Activated CD8-positive, alpha-beta memory T cell treated with anti-CD3 and anti-CD28 coated beads, Interleukin-2, amount 50 U/mL, for 4 hours (primary cell): ENCODE measurements around the gene PPP2R2B.

Source experiments
- DNase-seq: peaks from one replicate; pipeline ENCODE4 v3.0.0-alpha.2; 2020

Gene PPP2R2B

GRCh38 chr5:146695646-146696045 is 182.9 kb downstream of the PPP2R2B start:
- DNase-seq = no peak

- no peak for DNase-seq
Measured at GRCh38 chr5:146690880-146691355, 187.6 kb downstream of the PPP2R2B start.

GRCh38 chr5:146687630-146688029 is 190.9 kb downstream of the PPP2R2B start:
- no peak for DNase-seq

- DNase-seq = no peak
Measured at GRCh38 chr5:146683861-146684260, 194.7 kb downstream of the PPP2R2B start.

- DNase-seq = no peak
Measured at GRCh38 chr5:146682899-146683532, 195.5 kb downstream of the PPP2R2B start.

- no peak for DNase-seq
Measured at GRCh38 chr5:146681585-146682105, 196.9 kb downstream of the PPP2R2B start.

GRCh38 chr5:146680846-146681584 is 197.5 kb downstream of the PPP2R2B start:
- no peak for DNase-seq

GRCh38 chr5:146675636-146676035 is 202.9 kb downstream of the PPP2R2B start:
- no peak for DNase-seq

- DNase-seq = no peak
Measured at GRCh38 chr5:146672866-146673265, 205.7 kb downstream of the PPP2R2B start.

GRCh38 chr5:146671561-146672295 is 206.8 kb downstream of the PPP2R2B start:
- no peak for DNase-seq

- DNase-seq = no peak
Measured at GRCh38 chr5:146669656-146670055, 208.9 kb downstream of the PPP2R2B start.

GRCh38 chr5:146667633-146668272 is 210.8 kb downstream of the PPP2R2B start:
- DNase-seq = no peak

- DNase-seq = no peak
Measured at GRCh38 chr5:146662229-146662628, 216.3 kb downstream of the PPP2R2B start.

- DNase-seq = no peak
Measured at GRCh38 chr5:146660376-146660960, 218.1 kb downstream of the PPP2R2B start.

GRCh38 chr5:146659961-146660360 is 218.6 kb downstream of the PPP2R2B start:
- DNase-seq = no peak

- no peak for DNase-seq
Measured at GRCh38 chr5:146656703-146657102, 221.9 kb downstream of the PPP2R2B start.

GRCh38 chr5:146653560-146653959 is 225.0 kb downstream of the PPP2R2B start:
- no peak for DNase-seq

GRCh38 chr5:146652547-146652946 is 226.0 kb downstream of the PPP2R2B start:
- no peak for DNase-seq

GRCh38 chr5:146647656-146648199 is 230.8 kb downstream of the PPP2R2B start:
- DNase-seq = no peak

GRCh38 chr5:146646441-146646840 is 232.1 kb downstream of the PPP2R2B start:
- DNase-seq = no peak

- DNase-seq = no peak
Measured at GRCh38 chr5:146645342-146645741, 233.2 kb downstream of the PPP2R2B start.

- no peak for DNase-seq
Measured at GRCh38 chr5:146644831-146645230, 233.7 kb downstream of the PPP2R2B start.
